Inflammatory macrophage (primary cell): Measurements from ENCODE around the gene HOXD4.

Experiments used
- DNase-seq, 2 donors: peaks; one replicate each; pipeline ENCODE4 v3.0.0-alpha.2; 2020 to 2022

Gene HOXD4

GRCh38 chr2:176193048-176193447 lies 41.7 kb downstream of the HOXD4 start:
- DNase-seq: no peak

- DNase-seq: no peak
These were observed 48.6 kb downstream of the HOXD4 start for GRCh38 chr2:176199902-176200301.

DNA sequence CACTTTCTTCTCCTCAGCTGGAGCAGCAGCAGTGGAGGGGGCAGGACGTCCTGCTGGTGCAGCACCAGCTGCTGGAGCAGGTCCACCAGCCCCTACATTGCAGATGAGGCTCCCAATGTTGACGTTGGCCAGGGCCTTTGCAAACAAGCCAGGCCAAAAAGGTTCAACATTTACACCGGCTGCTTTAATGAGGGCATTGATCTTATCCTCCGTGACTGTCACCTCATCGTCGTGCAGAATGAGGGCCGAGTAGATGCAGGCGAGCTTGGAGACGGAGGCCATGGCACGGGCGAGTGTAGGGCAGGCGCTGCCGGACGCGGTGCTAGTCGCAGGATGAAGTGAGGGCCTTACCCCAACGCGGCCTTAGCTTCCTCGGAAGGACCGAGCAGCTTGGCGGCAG lies 49.6 kb downstream of the HOXD4 start:
- no peak for DNase-seq

DNA sequence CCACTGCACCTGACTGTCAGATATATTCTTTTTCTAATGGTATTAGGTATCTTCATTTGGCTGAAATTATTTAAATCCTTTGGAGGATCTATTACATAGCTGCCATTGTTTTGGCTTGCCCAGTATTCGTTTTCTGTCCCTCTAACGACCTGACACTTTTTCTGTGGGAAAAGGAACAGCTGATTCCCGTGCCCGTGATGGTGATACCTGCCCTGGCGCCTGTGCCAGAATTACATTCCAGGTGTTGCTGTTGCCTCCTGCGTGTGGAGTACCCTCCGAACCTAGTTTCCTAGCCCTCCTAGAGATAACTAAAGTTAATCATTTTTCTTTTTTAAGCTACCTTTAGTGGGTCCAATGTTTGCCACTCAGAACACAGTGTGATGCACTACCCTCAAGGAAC lies 51.1 kb downstream of the HOXD4 start:
- no peak for DNase-seq
